Uterus (tissue), 2 donors: ENCODE data around the gene NRL.

Experiments
- CTCF ChIP-seq, 4 experiments: fragments of 200-600 bp in 2 of 4; fragments of 450-650 bp in 2 of 4; sonication (generic) in 2 of 4; IDR thresholded peaks; one replicate each; pipeline ENCODE4 v1.5.1; 2016 to 2019; ENCODE audit warnings: antibody characterized with exemption in 4 of 4, mild to moderate bottlenecking in 2 of 4, moderate library complexity in 1 of 4
- POLR2A ChIP-seq, 2 donors: fragments of 450-650 bp; IDR thresholded peaks; one replicate each; pipeline ENCODE4 v1.6.1; 2016; ENCODE audit warnings: antibody characterized with exemption in 2 of 2, mild to moderate bottlenecking in 1 of 2, moderate library complexity in 1 of 2

GRCh38 chr14:24082411-24083080 is 32.2 kb downstream of the NRL start:
- TF ChIP-seq POLR2A (IDR thresholded peaks at IDR 0.05) (no peak), CTCF (IDR thresholded peaks at IDR 0.05) (no peak)
